OCI-LY7 (cell line): ENCODE measurements around the gene DNAH8.

Experiments
- CTCF ChIP-seq: fragments of 200-600 bp; sonication (generic); conservative IDR thresholded peaks from 2 replicates; pipeline ENCODE4 v1.5.1; 2014; ENCODE audit warnings: mild to moderate bottlenecking, antibody characterized with exemption, low read length, moderate library complexity, mixed read lengths
- EZH2phosphoT487 ChIP-seq: fragments of 200-600 bp; sonication (generic); IDR thresholded peaks from 2 replicates; pipeline ENCODE4 v1.6.1; 2018; ENCODE audit warnings: low read depth, borderline replicate concordance, mild to moderate bottlenecking, mixed run types, antibody characterized with exemption, low read length, moderate library complexity, mixed read lengths

GRCh38 chr6:38695227-38695900 is 19.7 kb upstream of the DNAH8 start:
- TF ChIP-seq CTCF = no peak
- no peak for TF ChIP-seq EZH2phosphoT487
